GM12873 (cell line): ENCODE measurements around the gene HLA-DPA1.

Source experiments
- CTCF ChIP-seq: IDR thresholded peaks from 2 replicates; pipeline ENCODE4 v1.5.1; 2012; ENCODE audit warnings: low read depth, mild to moderate bottlenecking, moderate library complexity, low read length, control low read depth; ENCODE audit not compliant: insufficient read depth; ENCODE audit errors: missing control alignments

The HLA-DPA1 gene

GRCh38 chr6:33071569-33071968 is 1.9 kb downstream of the HLA-DPA1 start:
- TF ChIP-seq CTCF = no peak

GRCh38 chr6:33070909-33071308 is 2.5 kb downstream of the HLA-DPA1 start:
- TF ChIP-seq CTCF = no peak

- peak; percentile 44 for TF ChIP-seq CTCF
Measured at GRCh38 chr6:33069021-33069738, 4.3 kb downstream of the HLA-DPA1 start.

- TF ChIP-seq CTCF = no peak
Measured at GRCh38 chr6:33066917-33067521, 6.4 kb downstream of the HLA-DPA1 start.

GRCh38 chr6:33065312-33065711 is 8.1 kb downstream of the HLA-DPA1 start:
- no peak for TF ChIP-seq CTCF

GRCh38 chr6:33064723-33065122 is 8.7 kb downstream of the HLA-DPA1 start:
- no peak for TF ChIP-seq CTCF

GRCh38 chr6:33061987-33062386 is 11.5 kb downstream of the HLA-DPA1 start:
- TF ChIP-seq CTCF = no peak
